DND-41 (cell line): Measurements from ENCODE around the gene DHRS3.

Source experiments
- CTCF ChIP-seq: IDR thresholded peaks from 2 replicates; pipeline ENCODE4 v1.5.1; 2012; ENCODE audit warnings: borderline replicate concordance, low read length, moderate library complexity, mild to moderate bottlenecking; ENCODE audit not compliant: poor library complexity, severe bottlenecking; ENCODE audit errors: extremely low read depth
- EZH2 ChIP-seq: IDR thresholded peaks from 3 replicates; pipeline ENCODE4 v1.6.1; 2012; ENCODE audit warnings: borderline replicate concordance, low read depth, mild to moderate bottlenecking, moderate library complexity, low read length, inconsistent platforms; ENCODE audit not compliant: severe bottlenecking

DNA sequence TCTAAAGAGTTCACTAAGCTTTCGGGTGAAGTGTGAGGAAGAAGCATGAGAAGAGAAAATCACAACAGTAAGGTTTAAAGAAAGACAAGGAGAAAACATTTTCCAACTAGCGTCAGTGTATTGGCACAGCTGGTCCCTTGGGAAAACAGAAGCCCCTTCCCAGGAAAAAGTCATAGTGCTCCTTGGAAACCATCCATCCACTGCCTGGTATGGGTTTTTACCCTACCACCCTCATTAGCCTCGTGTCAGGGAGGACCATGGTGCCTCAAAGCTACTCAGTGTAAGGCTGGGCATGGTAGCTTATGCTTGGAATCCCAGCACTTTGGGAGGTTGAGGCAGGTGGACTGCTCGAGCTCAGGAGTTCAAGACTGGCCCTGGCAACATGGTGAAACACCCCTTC is 38.6 kb upstream of the DHRS3 start:
- TF ChIP-seq CTCF: no peak
- TF ChIP-seq EZH2: no peak
